MG63 (cell line): ENCODE data around the gene FGF14. TPM values are rescaled to one million over a fixed set of nuclear protein-coding genes. Genes with fewer than 3 reads are reported as not detected.
"Not testable (repeated sequence)": the region's sequence is repeated elsewhere in the genome, so short reads cannot be mapped to it uniquely, and the experiment has no call there.

Source experiments
- DNase-seq: peaks from one replicate; pipeline ENCODE4 v3.0.0-alpha.2; 2020
- H3K27me3 ChIP-seq: fragments of 250-450 bp; sonication (Bioruptor Pico); 2 replicates; pipeline ENCODE4 v1.5.1; 2020; ENCODE audit warnings: mild to moderate bottlenecking, moderate library complexity
- H3K36me3 ChIP-seq: fragments of 250-450 bp; sonication (Bioruptor Pico); 2 replicates; pipeline ENCODE4 v1.5.1; 2020; ENCODE audit warnings: mild to moderate bottlenecking, moderate library complexity
- H3K4me3 ChIP-seq: fragments of 250-450 bp; sonication (Bioruptor Pico); 2 replicates; pipeline ENCODE4 v1.5.1; 2020; ENCODE audit warnings: mild to moderate bottlenecking, moderate library complexity
- H3K9me3 ChIP-seq: fragments of 250-450 bp; sonication (Bioruptor Pico); 2 replicates; pipeline ENCODE4 v1.5.1; 2020; ENCODE audit warnings: mild to moderate bottlenecking, moderate library complexity
- total RNA-seq: library from RNA; depleted of rRNA; stranded (reverse); fragments of >200 nt; shearing (Covaris generic); gene quantifications from 2 replicates; pipeline ENCODE4 v1.2.3, GENCODE V29; 2014; ENCODE audit warnings: low replicate concordance

FGF14 gene
- total RNA-seq, 1 experiment from 2014 or later = not detected

GRCh38 chr13:101845245-101846020, 556.4 kb downstream of the FGF14 start:
- peaks cover 5% of the 10 kb centered on the region for H3K27me3 ChIP-seq
- H3K4me3 ChIP-seq = no peak overlapping the region
- DNase-seq = no peak
- no peaks in the 10 kb centered on the region for H3K9me3 ChIP-seq
- H3K36me3 ChIP-seq = no peaks in the 10 kb centered on the region

GRCh38 chr13:101841698-101842097, 560.1 kb downstream of the FGF14 start:
- no peak for DNase-seq
- Histone ChIP-seq H3K36me3 (no peaks in the 10 kb centered on the region), H3K4me3 (no peak overlapping the region), H3K27me3 (no peaks in the 10 kb centered on the region), H3K9me3 (no peaks in the 10 kb centered on the region)

- no peaks in the 10 kb centered on the region; the same call in 1 of the 2 replicates for H3K27me3 ChIP-seq
- no peaks in the 10 kb centered on the region for H3K9me3 ChIP-seq
- no peak for DNase-seq
- no peaks in the 10 kb centered on the region for H3K36me3 ChIP-seq
- no peak overlapping the region for H3K4me3 ChIP-seq
These were observed 563.5 kb downstream of the FGF14 start for GRCh38 chr13:101838323-101838722.

GRCh38 chr13:101837778-101838177, 564.1 kb downstream of the FGF14 start:
- not testable (repeated sequence) for DNase-seq, H3K27me3 ChIP-seq, H3K4me3 ChIP-seq, H3K9me3 ChIP-seq, H3K36me3 ChIP-seq

GRCh38 chr13:101837288-101837687, 564.6 kb downstream of the FGF14 start:
- Histone ChIP-seq H3K27me3 (no peaks in the 10 kb centered on the region; the same call in 1 of the 2 replicates), H3K36me3 (no peaks in the 10 kb centered on the region), H3K4me3 (no peak overlapping the region), H3K9me3 (no peaks in the 10 kb centered on the region)
- DNase-seq = no peak

- Histone ChIP-seq H3K27me3 (no peaks in the 10 kb centered on the region; the same call in 1 of the 2 replicates), H3K36me3 (no peaks in the 10 kb centered on the region), H3K4me3 (no peak overlapping the region), H3K9me3 (no peaks in the 10 kb centered on the region)
- DNase-seq = no peak
These were observed 565.9 kb downstream of the FGF14 start for GRCh38 chr13:101835920-101836319.

- Histone ChIP-seq H3K36me3 (no peaks in the 10 kb centered on the region), H3K27me3 (no peaks in the 10 kb centered on the region; the same call in 1 of the 2 replicates), H3K9me3 (no peaks in the 10 kb centered on the region), H3K4me3 (no peak overlapping the region)
- no peak for DNase-seq
These were observed 568.2 kb downstream of the FGF14 start for GRCh38 chr13:101833671-101834070.

- DNase-seq = no peak
- H3K9me3 ChIP-seq = no peaks in the 10 kb centered on the region
- no peaks in the 10 kb centered on the region for H3K36me3 ChIP-seq
- H3K27me3 ChIP-seq = no peaks in the 10 kb centered on the region; the same call in 1 of the 2 replicates
- H3K4me3 ChIP-seq = no peak overlapping the region
These were observed 571.8 kb downstream of the FGF14 start for GRCh38 chr13:101830035-101830434.

GRCh38 chr13:101829484-101829883, 572.4 kb downstream of the FGF14 start:
- Histone ChIP-seq H3K4me3 (no peak overlapping the region), H3K9me3 (no peaks in the 10 kb centered on the region), H3K36me3 (no peaks in the 10 kb centered on the region), H3K27me3 (no peaks in the 10 kb centered on the region; the same call in 1 of the 2 replicates)
- no peak for DNase-seq

GRCh38 chr13:101828119-101828518, 573.7 kb downstream of the FGF14 start:
- Histone ChIP-seq H3K36me3 (no peaks in the 10 kb centered on the region), H3K9me3 (no peaks in the 10 kb centered on the region), H3K4me3 (no peak overlapping the region), H3K27me3 (no peaks in the 10 kb centered on the region)
- no peak for DNase-seq

GRCh38 chr13:101817898-101818297, 584.0 kb downstream of the FGF14 start:
- Histone ChIP-seq H3K36me3 (no peaks in the 10 kb centered on the region), H3K4me3 (no peak overlapping the region), H3K27me3 (no peaks in the 10 kb centered on the region; the same call in 1 of the 2 replicates), H3K9me3 (no peaks in the 10 kb centered on the region)
- DNase-seq = no peak

GRCh38 chr13:101811881-101812280, 590.0 kb downstream of the FGF14 start:
- Histone ChIP-seq H3K36me3 (no peaks in the 10 kb centered on the region), H3K9me3 (no peaks in the 10 kb centered on the region), H3K4me3 (no peak overlapping the region), H3K27me3 (no peaks in the 10 kb centered on the region)
- DNase-seq = no peak

GRCh38 chr13:101811284-101811839, 590.5 kb downstream of the FGF14 start:
- no peak overlapping the region for H3K4me3 ChIP-seq
- no peak for DNase-seq

GRCh38 chr13:101799196-101799595, 602.7 kb downstream of the FGF14 start:
- Histone ChIP-seq H3K27me3 (no peaks in the 10 kb centered on the region), H3K4me3 (no peak overlapping the region), H3K9me3 (no peaks in the 10 kb centered on the region), H3K36me3 (no peaks in the 10 kb centered on the region)
- DNase-seq = no peak

More at GRCh38 chr13:101811284-101811839, 590.5 kb downstream of the FGF14 start:
- Histone ChIP-seq H3K36me3 (no peaks in the 10 kb centered on the region), H3K27me3 (no peaks in the 10 kb centered on the region), H3K9me3 (no peaks in the 10 kb centered on the region)

- Histone ChIP-seq H3K4me3 (no peak overlapping the region), H3K27me3 (no peaks in the 10 kb centered on the region), H3K9me3 (no peaks in the 10 kb centered on the region), H3K36me3 (no peaks in the 10 kb centered on the region)
- DNase-seq = no peak
These were observed 603.4 kb downstream of the FGF14 start for GRCh38 chr13:101798437-101798836.

- H3K27me3 ChIP-seq = no peaks in the 10 kb centered on the region
- no peak for DNase-seq
- no peaks in the 10 kb centered on the region for H3K36me3 ChIP-seq
- no peaks in the 10 kb centered on the region for H3K9me3 ChIP-seq
- H3K4me3 ChIP-seq = no peak overlapping the region
These were observed 606.4 kb downstream of the FGF14 start for GRCh38 chr13:101795460-101795859.

- H3K9me3 ChIP-seq = no peaks in the 10 kb centered on the region
- DNase-seq = no peak
- no peaks in the 10 kb centered on the region for H3K36me3 ChIP-seq
- H3K4me3 ChIP-seq = no peak overlapping the region
- H3K27me3 ChIP-seq = no peaks in the 10 kb centered on the region
These were observed 606.8 kb downstream of the FGF14 start for GRCh38 chr13:101795025-101795424.

- H3K27me3 ChIP-seq = peaks cover 2% of the 10 kb centered on the region; the same call in 1 of the 2 replicates
- H3K9me3 ChIP-seq = no peaks in the 10 kb centered on the region
- H3K4me3 ChIP-seq = no peak overlapping the region
- no peak for DNase-seq
- no peaks in the 10 kb centered on the region for H3K36me3 ChIP-seq
These were observed 609.7 kb downstream of the FGF14 start for GRCh38 chr13:101792189-101792588.
